HPDE6-E6E7 (cell line): ENCODE results near the gene ELAVL1.
A peak's percentile ranks its signal among the peaks of the same experiment; 100 is the strongest.
"Not testable (repeated sequence)": the region's sequence is repeated elsewhere in the genome, so short reads cannot be mapped to it uniquely, and the experiment has no call there.

Source experiments
- DNase-seq: peaks from one replicate; pipeline ENCODE4 v3.0.0; 2011; ENCODE audit warnings: missing footprints; ENCODE audit errors: extremely low spot score

Gene ELAVL1

DNA sequence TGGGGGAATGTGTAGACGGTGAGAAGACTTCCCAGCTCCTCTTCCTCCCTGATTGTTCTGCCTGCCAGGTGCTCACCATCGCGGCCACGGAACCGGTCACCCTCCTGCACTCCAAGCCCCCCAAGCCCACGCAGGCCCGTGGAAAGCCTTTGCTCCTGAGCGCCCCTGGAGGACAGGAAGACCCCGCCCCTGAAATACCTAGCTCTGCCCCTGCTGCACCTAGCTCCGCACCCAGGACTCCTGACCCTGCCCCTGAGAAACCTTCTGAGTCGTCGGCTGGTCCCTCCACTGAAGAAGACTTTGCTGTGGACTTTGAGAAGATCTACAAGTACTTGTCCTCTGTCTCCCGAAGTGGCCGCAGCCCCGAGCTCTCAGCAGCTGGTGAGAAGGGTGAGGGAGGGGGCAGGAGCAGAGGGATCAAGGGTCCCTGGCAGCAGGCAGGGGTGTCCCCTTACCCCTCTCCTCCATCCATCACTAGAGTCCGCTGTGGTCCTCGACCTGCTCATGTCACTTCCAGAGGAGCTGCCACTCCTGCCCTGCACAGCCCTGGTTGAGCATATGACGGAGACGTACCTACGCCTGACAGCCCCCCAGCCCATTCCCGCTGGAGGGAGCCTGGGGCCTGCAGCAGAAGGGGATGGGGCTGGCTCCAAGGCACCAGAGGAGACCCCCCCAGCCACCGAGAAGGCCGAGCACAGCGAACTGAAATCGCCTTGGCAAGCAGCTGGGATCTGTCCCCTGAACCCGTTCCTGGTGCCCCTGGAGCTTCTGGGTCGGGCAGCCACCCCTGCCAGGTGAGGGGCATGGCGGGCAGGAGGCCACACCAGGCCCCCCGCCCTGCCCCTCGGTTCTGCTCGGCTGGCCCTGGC lies 83.2 kb downstream of the ELAVL1 start:
- DNase-seq, result no peak

DNA sequence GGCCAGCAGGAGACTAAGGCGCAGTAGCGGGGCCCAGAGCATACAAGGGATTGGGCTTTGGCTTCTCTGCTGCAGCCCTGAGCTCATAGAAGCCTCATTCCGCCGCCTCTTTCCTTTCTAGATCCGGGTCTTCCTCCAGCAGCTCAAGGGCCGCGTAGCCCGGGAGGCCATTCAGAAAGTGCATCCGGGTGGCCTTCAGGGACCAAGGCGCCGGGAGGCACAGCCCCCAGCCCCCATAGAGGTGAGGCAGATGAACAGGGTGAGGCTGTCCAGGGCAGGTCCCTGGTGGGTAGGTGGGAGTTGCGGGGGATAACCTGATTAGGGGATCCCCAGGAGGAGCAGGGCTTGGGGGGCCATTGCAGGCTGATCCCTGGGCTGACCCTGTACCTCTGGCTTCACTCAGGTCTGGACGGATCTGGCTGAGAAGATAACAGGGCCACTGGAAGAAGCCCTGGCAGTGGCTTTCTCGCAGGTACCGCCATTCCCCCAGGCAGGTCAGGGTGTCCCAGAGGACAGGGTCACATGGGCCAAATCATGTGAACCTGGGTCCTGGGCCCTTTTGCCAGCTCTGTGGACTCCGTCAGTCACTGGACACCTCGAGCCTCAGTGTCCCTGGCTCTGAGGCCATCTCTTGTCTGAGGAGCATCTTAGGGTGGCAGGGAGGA lies 84.0 kb downstream of the ELAVL1 start:
- DNase-seq, result no peak

DNA sequence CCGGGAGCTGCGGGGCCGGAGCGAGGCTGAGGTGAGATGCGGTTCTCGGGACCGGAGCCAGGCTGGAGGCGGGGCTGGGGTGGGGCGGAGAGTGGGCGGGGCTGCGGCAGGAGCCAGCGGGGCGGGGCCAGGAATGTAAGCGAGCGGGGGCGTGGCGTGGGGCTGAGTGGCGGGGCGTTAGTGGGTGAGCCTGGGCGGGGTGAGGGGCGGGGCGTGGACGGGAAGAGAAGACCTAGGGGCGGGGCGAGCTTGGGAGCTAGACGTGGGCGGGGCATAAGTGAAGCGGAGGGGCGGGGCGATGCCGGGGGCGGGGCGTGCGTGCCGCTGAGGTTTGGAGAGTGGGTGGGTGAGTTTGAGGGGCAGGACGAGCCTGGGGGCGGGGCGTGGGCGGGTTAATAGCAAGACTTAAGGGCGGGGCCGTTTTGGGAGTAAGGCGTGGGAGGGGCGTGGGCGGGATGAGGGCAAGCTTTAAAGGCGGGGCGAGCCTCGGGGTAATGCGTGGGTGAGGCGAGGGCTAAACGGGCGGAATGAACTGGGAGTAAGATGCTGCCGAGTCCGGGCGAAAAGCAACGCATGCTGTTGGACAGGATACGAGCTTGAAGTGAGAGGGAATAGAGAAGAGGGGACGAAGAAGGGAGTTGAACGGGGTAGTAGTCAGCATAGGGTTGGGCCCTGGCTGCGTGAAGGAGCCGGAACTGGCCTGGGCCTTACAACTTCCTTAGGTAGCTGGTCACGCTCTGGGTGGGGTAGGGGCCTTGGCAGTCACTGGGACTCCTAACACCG lies 84.7 kb downstream of the ELAVL1 start:
- no peak for DNase-seq

DNA sequence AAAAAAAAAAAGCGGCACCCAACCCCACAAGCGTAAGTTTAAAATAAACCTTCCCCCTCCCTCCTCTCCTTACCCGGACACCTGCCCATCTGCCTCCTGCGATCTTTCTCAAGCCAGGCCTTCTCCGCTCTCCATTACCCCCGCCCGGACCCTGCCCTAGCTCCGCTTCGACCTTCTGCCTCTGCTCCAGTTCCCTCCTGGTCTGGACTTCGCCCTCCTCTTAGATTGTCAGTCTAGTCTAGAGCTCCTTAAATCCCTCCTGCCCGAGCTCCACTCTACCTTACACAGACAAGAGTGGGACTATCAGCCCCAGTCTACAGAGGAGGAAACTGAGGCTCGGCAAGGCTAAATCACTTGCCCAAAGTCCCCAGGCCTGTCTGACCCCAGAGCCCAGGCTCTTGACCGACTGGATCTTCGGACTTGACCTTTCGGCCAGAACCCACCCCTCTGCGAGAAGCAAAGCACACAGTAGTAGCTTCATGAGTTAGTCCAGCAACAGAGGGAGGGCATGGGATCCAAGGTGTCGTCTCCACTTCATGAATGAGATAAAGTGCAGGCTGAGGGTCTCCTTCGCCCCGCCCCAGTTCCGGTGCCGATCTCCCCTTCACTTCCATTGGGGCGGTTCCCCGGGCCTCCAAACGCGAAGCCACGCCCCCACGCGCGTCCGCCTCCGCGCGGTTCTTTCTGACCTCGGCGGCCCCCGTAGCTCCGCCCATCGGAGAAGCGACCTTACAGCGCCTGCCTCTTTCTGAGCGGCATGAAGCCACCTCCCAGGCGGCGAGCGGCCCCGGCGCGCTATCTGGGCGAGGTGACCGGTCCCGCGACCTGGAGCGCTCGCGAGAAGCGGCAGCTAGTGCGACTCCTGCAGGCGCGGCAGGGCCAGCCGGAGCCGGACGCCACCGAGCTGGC lies 85.6 kb downstream of the ELAVL1 start, which contains the start of gene SNAPC2:
TSS of gene SNAPC2 (plus strand) at position 729 of the 909 bp plus-strand sequence. CDS start at position 758, 29 bp downstream.
- peak; percentile 82 for DNase-seq

DNA sequence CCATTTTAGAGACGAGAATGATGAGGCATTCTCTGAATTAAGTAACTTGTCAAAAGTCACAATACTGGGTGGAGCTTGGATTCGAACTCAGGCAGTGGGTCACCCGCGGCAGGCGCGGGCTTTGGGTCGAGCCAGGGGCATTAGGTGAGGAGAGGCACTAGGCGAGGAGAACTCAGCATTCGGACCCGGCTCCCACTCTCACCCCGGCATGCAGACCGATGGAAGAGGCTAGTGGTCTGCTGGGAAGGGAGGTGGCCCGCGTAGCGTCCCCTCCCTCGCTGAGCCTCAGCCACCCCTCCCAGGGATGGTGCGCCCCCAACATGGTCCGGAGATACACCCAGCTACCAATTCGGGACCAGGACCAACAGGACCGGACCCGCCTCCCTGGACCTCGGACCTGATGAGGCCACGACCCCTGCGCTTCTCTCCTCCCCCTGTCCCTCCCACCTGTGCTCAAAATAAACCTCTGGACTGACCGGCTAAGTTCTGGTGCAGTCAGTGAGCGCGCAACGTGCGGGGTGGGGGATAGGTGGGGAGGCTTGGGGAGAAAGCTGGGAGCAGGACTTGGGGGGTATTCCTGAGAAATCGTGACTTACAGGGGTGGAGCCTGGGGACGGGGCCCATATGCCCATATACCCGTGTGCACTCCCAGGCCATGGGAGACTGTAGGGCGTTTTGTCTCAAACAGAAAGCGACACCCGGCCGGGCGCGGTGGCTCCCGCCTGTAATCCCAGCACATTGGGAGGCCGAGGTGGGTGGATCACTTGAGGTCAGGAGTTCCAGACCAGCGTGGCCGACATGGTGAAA lies 86.6 kb downstream of the ELAVL1 start:
- no peak for DNase-seq

DNA sequence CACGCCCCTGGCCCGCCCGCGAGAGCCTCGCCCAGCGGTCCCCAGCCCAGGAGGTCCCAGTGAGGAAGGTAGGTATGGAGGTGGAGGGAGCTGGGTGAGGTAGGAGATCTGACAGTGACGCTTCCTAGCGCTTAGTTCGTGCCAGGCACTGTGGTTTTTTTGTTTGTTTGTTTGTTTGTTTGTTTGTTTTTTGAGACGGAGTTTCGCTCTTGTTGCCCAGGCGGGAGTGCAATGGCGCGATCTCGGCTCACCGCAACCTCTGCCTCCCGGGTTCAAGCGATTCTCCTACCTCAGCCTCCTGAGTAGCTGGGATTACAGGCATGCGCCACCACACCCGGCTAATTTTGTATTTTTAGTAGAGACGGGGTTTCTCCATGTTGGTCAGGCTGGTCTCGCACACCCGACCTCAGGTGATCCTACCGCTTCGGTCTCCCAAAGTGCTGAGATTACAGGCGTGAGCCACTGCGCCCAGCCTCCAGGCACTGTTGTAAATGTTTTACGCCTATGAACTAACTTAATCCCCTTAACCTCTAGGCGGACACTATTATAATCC lies 87.3 kb downstream of the ELAVL1 start:
- not testable (repeated sequence) for DNase-seq

DNA sequence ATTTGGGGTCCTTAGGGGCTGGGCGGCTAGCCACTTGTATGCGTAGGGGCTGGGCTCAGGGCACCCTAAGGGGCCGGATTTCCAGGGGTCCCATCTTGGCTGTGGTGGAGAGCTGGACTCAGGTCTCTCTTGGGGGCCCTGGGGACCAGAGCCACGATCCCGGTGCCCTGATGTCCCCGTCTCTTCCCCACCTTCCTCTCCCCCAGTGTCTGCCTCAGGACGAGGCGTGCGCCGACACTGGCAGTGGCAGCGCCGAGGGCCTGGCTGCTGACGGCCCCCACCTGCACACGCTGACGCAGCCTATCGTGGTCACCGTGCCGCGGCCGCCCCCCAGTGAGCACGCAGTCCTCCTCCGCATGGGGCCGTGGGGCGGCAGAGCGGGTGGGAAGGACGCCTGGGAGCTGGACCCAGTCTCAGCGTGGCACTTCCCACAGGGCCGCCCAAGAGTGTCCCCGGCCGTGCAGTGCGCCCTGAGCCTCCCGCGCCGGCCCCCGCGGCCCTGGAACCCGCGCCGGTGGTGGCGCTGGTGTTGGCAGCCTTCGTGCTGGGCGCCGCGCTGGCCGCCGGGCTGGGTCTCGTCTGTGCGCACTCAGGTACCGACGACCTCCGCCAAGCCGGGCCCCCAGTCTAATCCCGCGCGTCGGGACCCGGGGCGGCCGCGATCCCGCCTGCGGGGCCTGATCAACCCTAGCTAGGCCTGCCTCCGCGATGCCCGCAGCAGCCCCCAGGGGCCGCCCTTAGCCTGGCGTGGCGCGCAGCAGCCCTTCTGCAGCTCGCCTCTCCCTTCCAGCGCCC lies 88.0 kb downstream of the ELAVL1 start:
- no peak for DNase-seq

DNA sequence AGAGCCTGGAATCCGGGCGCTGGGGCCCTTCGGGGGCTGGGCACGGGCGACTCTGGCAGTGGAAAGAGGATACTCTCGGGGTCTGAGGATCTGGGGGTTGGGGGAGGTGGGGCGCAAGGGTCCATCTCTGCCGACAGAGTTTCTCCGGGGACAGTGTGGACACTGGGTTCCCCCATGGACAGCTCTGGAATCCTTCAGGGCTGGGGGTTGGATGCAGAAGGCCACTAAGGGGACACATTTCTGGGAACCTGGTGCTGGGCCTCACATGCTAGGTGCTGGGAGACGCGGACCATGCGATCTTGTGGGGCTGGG lies 88.5 kb downstream of the ELAVL1 start:
- DNase-seq, result no peak

DNA sequence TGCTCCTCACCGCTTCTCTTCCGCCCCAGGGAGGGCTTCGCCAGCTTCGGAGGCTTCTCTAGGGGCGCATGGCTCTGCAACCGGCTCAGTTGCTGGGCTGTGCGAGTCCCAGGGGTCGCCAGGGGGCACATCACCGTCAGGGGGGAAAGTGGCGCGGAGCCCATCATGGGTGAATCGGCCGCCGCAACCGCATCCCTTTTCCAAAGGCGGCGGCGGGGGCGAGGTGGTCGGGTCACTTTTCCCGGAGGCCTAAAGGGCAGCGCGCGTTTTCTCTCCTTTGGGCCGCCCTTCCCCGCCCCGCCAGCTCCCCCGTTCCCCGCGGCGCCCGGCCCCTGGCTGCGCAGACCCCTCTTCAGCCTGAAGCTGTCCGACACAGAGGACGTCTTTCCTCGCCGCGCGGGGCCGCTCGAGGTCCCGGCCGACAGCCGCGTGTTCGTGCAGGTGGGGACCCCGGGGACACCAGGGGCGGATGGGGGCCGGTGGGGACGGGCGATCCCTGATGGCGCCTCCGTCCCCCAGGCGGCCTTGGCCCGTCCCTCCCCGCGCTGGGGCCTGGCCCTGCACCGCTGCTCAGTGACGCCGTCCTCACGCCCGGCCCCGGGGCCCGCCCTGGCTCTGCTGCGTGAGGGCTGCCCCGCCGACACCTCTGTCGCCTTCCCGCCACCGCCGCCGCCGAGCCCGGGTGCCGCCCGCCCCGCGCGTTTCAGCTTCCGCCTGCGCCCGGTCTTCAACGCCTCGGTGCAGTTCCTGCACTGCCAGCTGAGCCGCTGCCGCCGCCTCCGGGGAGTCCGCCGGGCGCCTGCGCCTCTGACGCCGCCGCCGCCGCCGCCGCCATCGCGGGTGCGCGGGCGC lies 89.1 kb downstream of the ELAVL1 start:
- DNase-seq, result no peak

DNA sequence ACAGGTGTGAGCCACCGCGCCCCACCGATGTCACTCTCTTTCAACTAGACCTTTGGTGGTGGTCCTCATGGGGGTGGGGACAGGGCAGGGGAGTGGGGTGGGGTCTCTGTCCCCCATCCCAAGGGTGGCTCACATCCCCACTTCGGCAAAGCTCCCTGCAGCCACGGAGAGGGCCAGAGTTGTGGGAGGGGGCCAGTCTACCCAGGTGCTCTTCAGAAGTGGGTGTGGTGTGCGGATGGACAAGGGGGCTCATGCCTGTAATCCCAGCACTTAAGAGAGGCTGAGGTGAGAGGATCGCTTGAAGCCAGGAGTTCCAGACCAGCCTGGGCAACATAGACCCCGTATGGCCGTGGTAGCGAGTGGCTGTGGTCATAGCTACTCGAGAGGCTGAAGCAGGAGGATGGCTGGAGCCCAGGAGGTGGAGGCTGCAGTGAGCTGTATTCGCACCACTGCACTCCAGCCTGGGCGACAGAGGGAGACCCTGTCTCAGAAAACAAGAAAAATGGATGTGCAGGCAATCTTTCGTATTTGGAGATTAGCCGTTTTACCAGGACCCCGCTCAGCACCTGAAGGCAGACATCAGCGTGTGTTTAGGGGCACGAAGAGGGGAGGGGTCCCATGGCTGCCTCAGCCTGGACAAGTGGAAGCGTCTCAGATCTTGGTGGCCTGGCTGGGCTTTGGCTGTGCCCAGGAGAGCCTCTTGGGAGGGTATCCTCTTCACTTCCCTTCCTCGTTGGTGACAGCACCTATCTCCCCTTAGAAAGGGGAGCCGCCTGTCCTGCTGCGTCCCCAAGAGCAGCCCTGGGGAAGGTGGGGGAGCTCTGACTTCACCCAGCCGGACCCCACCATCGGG lies 90.0 kb downstream of the ELAVL1 start:
- DNase-seq, result no peak

DNA sequence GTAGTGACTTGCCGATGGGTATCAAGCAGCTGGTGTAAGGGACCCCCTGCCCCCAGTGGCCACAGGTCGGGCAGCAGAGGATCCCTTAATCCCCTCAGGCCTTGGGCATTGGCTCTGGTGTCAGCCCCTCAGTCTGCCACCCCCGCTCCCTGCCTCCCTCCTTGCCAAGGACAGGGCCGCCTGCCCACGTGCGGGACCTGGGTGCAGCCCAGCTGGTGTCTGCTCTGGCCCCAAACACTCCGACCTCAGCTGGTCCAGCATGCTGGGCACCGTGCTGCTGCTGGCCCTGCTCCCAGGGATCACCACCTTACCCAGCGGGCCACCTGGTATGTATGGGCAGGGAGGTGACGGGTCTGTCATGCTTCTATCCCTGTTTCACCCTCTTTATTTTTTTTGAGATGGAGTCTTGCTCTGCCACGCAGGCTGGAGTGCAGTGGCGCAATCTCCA lies 90.8 kb downstream of the ELAVL1 start, which contains the start of gene TGFBR3L:
TSS of gene TGFBR3L (plus strand) at position 233 of the 448 bp plus-strand sequence.
- DNase-seq, result no peak

DNA sequence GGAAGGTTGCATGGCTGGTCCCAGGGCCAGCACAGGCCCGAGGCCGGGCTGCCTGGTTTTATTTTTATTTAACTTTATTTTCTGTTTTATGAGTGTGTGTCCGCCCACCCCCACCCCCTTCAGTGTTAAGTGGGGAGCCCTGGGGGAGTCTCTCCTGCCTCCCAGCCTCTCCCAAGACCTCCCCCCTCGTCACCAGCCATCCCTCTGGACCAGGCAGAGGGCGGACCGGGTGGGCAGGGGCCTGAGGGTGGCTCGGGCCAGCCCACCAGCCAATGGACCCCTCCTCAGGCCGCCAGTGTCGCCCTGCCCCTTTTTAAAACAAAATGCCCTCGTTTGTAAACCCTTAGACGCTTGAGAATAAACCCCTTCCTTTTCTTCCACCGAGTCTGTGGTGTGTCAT lies 91.3 kb downstream of the ELAVL1 start:
- DNase-seq, result no peak

DNA sequence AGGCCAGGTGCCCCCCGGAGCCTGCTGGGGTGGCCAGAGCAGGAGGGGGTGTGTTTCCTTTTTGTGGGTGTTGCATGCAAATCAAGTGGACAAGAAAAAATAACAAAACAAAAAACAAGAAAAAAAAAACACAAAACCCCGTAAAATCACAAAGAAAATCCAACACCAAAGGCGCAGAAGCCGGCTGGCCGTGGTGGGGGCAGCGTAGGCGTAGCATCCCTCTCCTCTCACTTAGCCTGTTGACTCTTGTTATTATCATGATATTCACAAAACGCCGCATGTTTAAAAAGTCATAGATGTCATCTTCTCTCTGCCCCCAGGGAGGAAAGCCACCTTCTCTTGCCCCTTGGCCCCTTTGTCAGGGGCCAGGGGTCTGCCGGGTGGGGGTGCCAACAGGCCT lies 91.8 kb downstream of the ELAVL1 start:
- no peak for DNase-seq

DNA sequence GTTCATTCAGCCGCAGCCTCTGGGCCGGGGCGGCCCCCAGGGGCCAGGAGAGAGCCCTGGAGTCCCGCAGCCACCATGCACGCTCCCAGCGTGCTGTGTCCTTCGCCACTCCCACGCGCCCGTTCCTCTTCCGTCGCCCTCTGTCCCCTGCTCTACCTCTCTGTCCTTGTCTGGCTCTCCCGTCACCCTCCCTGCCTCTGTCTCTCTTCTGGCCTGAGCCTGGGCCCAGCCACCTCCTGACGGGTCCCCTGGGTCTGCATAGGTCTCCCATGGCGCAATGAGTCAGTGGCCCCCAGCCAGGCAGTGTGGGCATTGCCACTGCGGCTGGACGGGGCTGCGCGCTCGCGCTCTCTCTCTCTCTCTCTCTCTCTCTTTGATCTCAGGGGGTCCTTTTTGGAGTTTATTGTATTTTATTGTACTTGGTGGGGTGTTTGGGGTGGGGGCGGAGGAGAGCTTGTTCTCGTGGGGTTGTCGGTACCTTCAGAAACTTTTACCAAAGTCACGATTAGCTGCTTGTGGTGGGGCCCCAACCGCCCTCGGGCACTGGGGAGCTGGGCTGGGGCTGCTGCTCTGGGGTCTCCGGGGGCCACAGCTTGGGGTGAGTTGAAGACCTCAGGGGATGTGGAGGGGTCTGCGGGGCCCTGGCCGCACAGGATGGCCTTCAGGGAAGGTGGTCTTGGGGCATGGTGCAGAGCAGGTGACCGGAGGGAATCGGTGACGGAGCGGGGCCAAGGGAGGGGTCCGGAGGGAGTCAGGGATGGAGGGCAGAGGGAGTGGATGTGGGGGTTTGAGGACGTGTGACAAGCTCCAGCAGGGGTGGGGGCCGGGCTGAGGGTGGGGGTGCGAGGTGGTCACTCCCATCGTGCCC lies 92.5 kb downstream of the ELAVL1 start:
- no peak for DNase-seq

DNA sequence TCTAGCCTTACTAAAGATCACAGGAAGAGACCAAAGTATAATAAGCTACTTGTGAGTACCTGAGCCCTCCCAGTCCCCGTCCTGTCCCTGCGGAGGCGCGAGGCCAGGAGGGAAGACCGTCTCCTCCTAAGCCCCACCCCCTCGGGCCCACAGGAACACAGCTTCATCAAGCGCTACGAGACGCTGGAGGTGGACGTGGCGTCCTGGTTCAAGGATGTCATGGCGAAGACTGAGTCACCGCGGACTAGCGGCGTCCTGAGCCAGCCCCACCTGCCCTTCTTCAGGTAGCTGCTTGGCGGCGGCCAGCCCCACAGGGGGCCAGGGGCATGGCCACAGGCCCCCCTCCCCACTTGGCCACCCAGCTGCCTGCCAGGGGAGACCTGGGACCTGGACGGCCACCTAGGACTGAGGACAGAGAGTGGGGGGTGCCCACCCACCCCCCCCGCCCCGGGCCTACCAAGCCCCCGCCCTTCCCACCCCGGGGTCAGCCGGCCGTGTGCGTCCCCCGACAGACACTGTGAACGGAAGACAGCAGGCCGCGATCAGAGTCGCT lies 93.2 kb downstream of the ELAVL1 start:
- DNase-seq, result no peak

DNA sequence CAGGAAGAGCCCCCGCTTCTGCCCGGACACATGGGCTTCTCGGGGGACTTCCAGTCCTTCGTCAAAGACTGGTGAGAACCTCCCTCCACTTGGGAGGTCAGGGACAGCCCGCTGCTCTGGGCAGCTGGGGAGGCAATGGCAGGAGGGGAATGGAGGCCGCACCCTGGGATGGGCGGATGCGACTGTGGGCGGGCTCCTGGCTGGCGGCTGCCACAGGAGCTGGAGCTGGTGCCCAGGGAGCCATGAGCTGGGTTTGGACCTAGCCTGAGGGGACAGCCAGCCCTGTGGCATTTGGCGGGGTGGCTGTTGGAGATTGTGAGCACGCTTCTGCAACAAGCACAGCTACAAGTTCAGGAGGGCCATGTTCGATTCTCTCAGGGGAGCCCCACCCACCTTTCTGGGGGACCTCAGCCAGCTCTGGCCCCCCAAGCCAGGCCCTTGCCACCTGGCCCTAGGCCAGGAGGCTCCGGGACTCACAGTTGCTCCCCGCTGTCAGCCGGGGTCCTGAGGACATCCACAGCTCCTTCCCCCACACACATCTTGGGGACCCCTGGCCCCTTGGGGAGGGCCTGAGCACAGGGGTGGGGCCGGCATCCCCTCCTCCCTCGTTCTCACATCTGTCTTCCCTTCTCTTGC lies 93.8 kb downstream of the ELAVL1 start:
- no peak for DNase-seq
